LNCAP (cell line): ENCODE measurements around the gene NME7.

Source experiments
- CTCF ChIP-seq: fragments of 450-650 bp; IDR thresholded peaks from 2 replicates; pipeline ENCODE4 v1.5.1; 2017; ENCODE audit warnings: mild to moderate bottlenecking

The NME7 gene

GRCh38 chr1:169338617-169339016 is 29.0 kb downstream of the NME7 start:
- no peak for TF ChIP-seq CTCF

- no peak for TF ChIP-seq CTCF
Observed at GRCh38 chr1:169330927-169331326, 36.7 kb downstream of the NME7 start.

- no peak for TF ChIP-seq CTCF
Observed at GRCh38 chr1:169329383-169329782, 38.2 kb downstream of the NME7 start.

- TF ChIP-seq CTCF = no peak
Observed at GRCh38 chr1:169327875-169328274, 39.7 kb downstream of the NME7 start.

- TF ChIP-seq CTCF = no peak
Observed at GRCh38 chr1:169326956-169327268, 40.7 kb downstream of the NME7 start.

GRCh38 chr1:169326261-169326955 is 41.2 kb downstream of the NME7 start:
- no peak for TF ChIP-seq CTCF

- TF ChIP-seq CTCF = no peak
Observed at GRCh38 chr1:169325117-169325516, 42.5 kb downstream of the NME7 start.

- TF ChIP-seq CTCF = no peak
Observed at GRCh38 chr1:169322138-169322537, 45.5 kb downstream of the NME7 start.
